PC-9 (cell line): ENCODE data around the gene TCF20.

Source experiments
- CTCF ChIP-seq: fragments of 200-600 bp; sonication (generic); conservative IDR thresholded peaks from 2 replicates; pipeline ENCODE4 v1.6.1; 2017; ENCODE audit warnings: mixed run types, antibody characterized with exemption, mild to moderate bottlenecking, moderate library complexity
- EZH2 ChIP-seq: fragments of 200-600 bp; sonication (generic); IDR thresholded peaks from 2 replicates; pipeline ENCODE4 v1.8.0; 2017; ENCODE audit warnings: antibody characterized with exemption, low read depth

GRCh38 chr22:42317008-42317407 lies 46.6 kb upstream of the TCF20 start:
- no peak for TF ChIP-seq EZH2
- no peak for TF ChIP-seq CTCF
